Prostate gland (tissue), 2 donors: ENCODE data around the gene ELAVL1.

Source experiments
- CTCF ChIP-seq, 4 experiments: fragments of 200-600 bp in 2 of 4; fragments of 450-650 bp in 2 of 4; sonication (generic) in 2 of 4; IDR thresholded peaks; 1 replicate in 3 of 4; 2 replicates in 1 of 4; pipeline ENCODE4 v1.5.1; 2016 to 2019; ENCODE audit warnings: antibody characterized with exemption in 4 of 4, mild to moderate bottlenecking in 2 of 4, moderate library complexity in 2 of 4
- POLR2AphosphoS5 ChIP-seq: sonication (generic); formaldehyde crosslinking; IDR thresholded peaks from one replicate; pipeline ENCODE4 v1.6.1; 2017; ENCODE audit warnings: antibody characterized with exemption

GRCh38 chr19:7977021-7977722 is 28.3 kb downstream of the ELAVL1 start:
- TF ChIP-seq CTCF (IDR thresholded peaks at IDR 0.05): no peak
- no peak for TF ChIP-seq POLR2AphosphoS5
